ENCODE data around the gene OR2T6. TPM values are rescaled to one million over a fixed set of nuclear protein-coding genes. Genes with fewer than 3 reads are reported as not detected.
"Not testable (repeated sequence)": the region's sequence is repeated elsewhere in the genome, so short reads cannot be mapped to it uniquely, and the experiment has no call there.

Gene OR2T6
- total RNA-seq, 1 experiment from 2014 or later: not detected

- peaks cover 19% of the 10 kb centered on the region for H3K27me3 ChIP-seq (ENCODE audit: low read length)
- H4K20me1 ChIP-seq (ENCODE audit: low read length); intact Hi-C loops (cut with micrococcal nuclease); H3K79me2 ChIP-seq (ENCODE audit: low read length); BruUV-seq (replicated peaks); H3K36me3 ChIP-seq (ENCODE audit: low read depth, low read length); H3K9ac ChIP-seq (ENCODE audit: low read length); H3K27ac ChIP-seq (ENCODE audit: low read length); H3K4me3 ChIP-seq (ENCODE audit: low read length); H3F3A ChIP-seq (ENCODE audit: low read length, unreplicated experiment); H3K4me2 ChIP-seq (ENCODE audit: low read length); POLR2A ChIA-PET (ENCODE audit: unreplicated experiment); H3K9me3 ChIP-seq (ENCODE audit: low read length); H2AFZ ChIP-seq (ENCODE audit: low read length); ATAC-seq; DNase-seq; H3K4me1 ChIP-seq (ENCODE audit: insufficient read depth, low read length); CTCF ChIA-PET; H3K9me2 ChIP-seq (replicated peaks; ENCODE audit: low read length): not testable (repeated sequence)
These were observed 63.7 kb downstream of the OR2T6 start for GRCh38 chr1:248439283-248439682.

Other genes starting within 250 kb of the OR2T6 start
- gene OR2M5, start 230.6 kb upstream of the OR2T6 start, total RNA-seq (2014; rRNA removed): not detected in 2 replicates
- gene OR2M2, start 200.9 kb upstream of the OR2T6 start, total RNA-seq (2014; rRNA removed): not detected in 2 replicates
- gene OR2M3, start 178.5 kb upstream of the OR2T6 start, total RNA-seq (2014; rRNA removed): not detected in 2 replicates
- not detected in 2 replicates for gene OR2M4, start 144.3 kb upstream of the OR2T6 start, total RNA-seq (2014; rRNA removed)
- 0.18 TPM in 1 of 2 replicates, not detected in the other for gene OR2T33, start 97.8 kb upstream of the OR2T6 start, total RNA-seq (2014; rRNA removed)
- gene OR2T12, start 72.3 kb upstream of the OR2T6 start, total RNA-seq (2014; rRNA removed): not detected in 2 replicates
- gene OR2M7, start 51.2 kb upstream of the OR2T6 start, total RNA-seq (2014; rRNA removed): not detected in 2 replicates
- gene OR14C36, start 27.0 kb upstream of the OR2T6 start, total RNA-seq (2014; rRNA removed): not detected in 2 replicates
- not detected in 2 replicates for gene OR2T4, start 14.1 kb upstream of the OR2T6 start, total RNA-seq (2014; rRNA removed)
- not detected in 2 replicates for gene OR2T1, start 27.3 kb downstream of the OR2T6 start, total RNA-seq (2014; rRNA removed)
- not detected in 2 replicates for gene OR2T2, start 69.9 kb downstream of the OR2T6 start, total RNA-seq (2014; rRNA removed)
- not detected in 2 replicates for gene OR2T3, start 97.6 kb downstream of the OR2T6 start, total RNA-seq (2014; rRNA removed)
- gene OR2T5, start 112.8 kb downstream of the OR2T6 start, total RNA-seq (2014; rRNA removed): not detected in 2 replicates
- gene OR2G6, start 132.3 kb downstream of the OR2T6 start, total RNA-seq (2014; rRNA removed): not detected in 2 replicates
- not detected in 2 replicates for gene OR2T29, start 187.0 kb downstream of the OR2T6 start, total RNA-seq (2014; rRNA removed)
- not detected in 2 replicates for gene OR2T34, start 199.0 kb downstream of the OR2T6 start, total RNA-seq (2014; rRNA removed)
- not detected in 2 replicates for gene OR2T10, start 222.0 kb downstream of the OR2T6 start, total RNA-seq (2014; rRNA removed)

Measured in PC-3 (cell line).